HUES48 (cell line): ENCODE data around the gene PKD1.

Experiments
- H3K27ac ChIP-seq: one replicate; pipeline ENCODE4 v1.7.0; 2013; ENCODE audit warnings: low read depth, low read length, inconsistent platforms
- H3K27me3 ChIP-seq: 2 replicates; pipeline ENCODE4 v1.6.1; 2013; ENCODE audit warnings: mild to moderate bottlenecking, low read length; ENCODE audit not compliant: control insufficient read depth, insufficient read depth
- H3K36me3 ChIP-seq: 2 replicates; pipeline ENCODE4 v1.6.1; 2013; ENCODE audit warnings: low read length; ENCODE audit not compliant: control insufficient read depth, insufficient read depth
- H3K4me1 ChIP-seq: 2 replicates; pipeline ENCODE4 v1.6.1; 2013; ENCODE audit warnings: mild to moderate bottlenecking, low read length; ENCODE audit not compliant: control insufficient read depth, insufficient read depth
- H3K4me3 ChIP-seq: 2 replicates; pipeline ENCODE4 v1.5.1; 2013; ENCODE audit warnings: mild to moderate bottlenecking, low read depth, low read length
- H3K9ac ChIP-seq: 2 replicates; pipeline ENCODE4 v1.6.1; 2013; ENCODE audit warnings: mild to moderate bottlenecking, low read depth, low read length, moderate library complexity
- H3K9me3 ChIP-seq: 2 replicates; pipeline ENCODE4 v1.6.1; 2013; ENCODE audit warnings: low read length; ENCODE audit not compliant: control insufficient read depth, insufficient read depth

The PKD1 gene

GRCh38 chr16:2157480-2158261 is 22.0 kb upstream of the PKD1 start:
- peaks cover 35% of the 10 kb centered on the region for H3K36me3 ChIP-seq
- no peaks in the 10 kb centered on the region for H3K9me3 ChIP-seq
- no peak overlapping the region for H3K4me3 ChIP-seq
- H3K9ac ChIP-seq: no peak overlapping the region
- no peaks in the 10 kb centered on the region for H3K27me3 ChIP-seq
- peaks cover 16% of the 10 kb centered on the region; the same call in 1 of the 2 replicates for H3K4me1 ChIP-seq
- no peak overlapping the region for H3K27ac ChIP-seq

DNA sequence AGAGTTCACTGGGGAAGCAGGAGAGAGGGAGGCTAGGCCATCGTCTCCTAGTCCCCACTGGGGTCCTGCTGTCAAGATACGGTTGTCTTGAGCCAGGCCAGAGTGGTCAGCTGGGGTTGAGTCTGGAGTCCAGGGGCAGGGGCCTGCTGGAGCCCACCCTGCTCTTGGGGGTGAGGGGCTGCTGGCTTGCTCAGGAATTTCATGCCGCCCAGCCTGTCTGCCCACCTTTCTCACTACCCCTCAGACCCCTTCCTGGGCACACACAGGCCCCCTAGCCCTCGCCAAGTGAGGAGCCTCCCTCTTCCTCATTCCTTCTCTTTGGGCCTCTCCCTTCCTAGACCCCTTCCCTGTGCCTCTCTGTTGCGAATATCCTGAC is 21.1 kb upstream of the PKD1 start:
- H3K9ac ChIP-seq: no peak overlapping the region
- H3K9me3 ChIP-seq: no peaks in the 10 kb centered on the region
- peak overlapping the region; percentile 99 for H3K4me3 ChIP-seq
- H3K4me1 ChIP-seq: peaks cover 16% of the 10 kb centered on the region
- no peaks in the 10 kb centered on the region for H3K27me3 ChIP-seq
- no peak overlapping the region for H3K27ac ChIP-seq
- H3K36me3 ChIP-seq: peaks cover 41% of the 10 kb centered on the region

DNA sequence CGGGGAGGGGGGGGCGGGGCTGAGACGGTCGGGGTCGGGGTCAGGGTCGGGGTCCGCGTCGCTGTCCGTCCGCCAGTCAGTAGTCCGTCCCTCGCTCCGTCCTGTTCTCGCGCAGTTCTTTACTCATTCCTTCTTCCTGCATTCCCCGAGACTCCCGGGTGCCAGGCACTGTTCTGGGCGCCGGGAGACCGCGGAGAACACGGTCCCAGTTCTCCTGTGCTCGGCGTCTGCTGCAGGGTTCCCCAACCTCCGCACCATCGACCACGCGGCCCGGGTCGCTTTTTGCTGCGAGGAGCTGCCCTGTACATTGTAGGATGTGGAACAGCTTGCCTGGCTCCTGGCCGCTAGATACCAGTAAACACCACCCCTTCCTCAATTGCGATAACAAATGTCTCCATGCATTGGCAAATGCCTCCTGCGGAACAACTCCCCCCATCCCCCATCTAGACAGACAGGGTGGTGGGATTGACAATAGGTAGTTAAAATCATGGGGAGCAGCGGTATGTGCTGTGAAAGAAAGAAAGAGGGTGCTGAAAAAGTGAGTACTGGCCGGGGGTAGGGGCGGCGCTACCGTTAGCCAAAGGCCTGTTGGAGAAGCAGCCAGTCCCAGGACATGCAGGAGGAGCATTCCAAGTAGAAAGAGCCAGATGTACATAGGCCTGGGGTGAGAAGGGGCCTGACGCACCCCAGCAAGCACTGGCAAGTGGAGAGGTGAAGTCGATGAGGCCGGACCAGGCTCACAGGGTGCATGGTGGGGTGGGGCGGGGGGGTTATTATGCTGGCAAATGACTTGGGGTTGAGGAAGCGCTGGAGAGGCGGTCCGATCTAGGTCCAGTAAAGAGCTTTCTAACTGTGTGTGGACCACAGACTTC is 20.5 kb upstream of the PKD1 start:
- Histone ChIP-seq H3K27ac (peak overlapping the region; percentile 88), H3K9me3 (no peaks in the 10 kb centered on the region), H3K4me1 (peaks cover 22% of the 10 kb centered on the region), H3K4me3 (peak overlapping the region; percentile 99), H3K9ac (peak overlapping the region; percentile 88), H3K27me3 (no peaks in the 10 kb centered on the region), H3K36me3 (peaks cover 39% of the 10 kb centered on the region)

- Histone ChIP-seq H3K36me3 (peaks cover 39% of the 10 kb centered on the region), H3K9ac (peak within 1 kb of the TSS; percentile 99), H3K4me3 (peak within 1 kb of the TSS; percentile 99), H3K9me3 (no peaks in the 10 kb centered on the region), H3K27ac (peak within 1 kb of the TSS; percentile 97), H3K4me1 (peaks cover 27% of the 10 kb centered on the region), H3K27me3 (no peaks in the 10 kb centered on the region)
Observed at GRCh38 chr16:2155091-2155950, 19.6 kb upstream of the PKD1 start, which contains the start of gene TRAF7. Gene TRAF7, plus strand, starts transcription at chr16:2155782. Its CDS starts 8,139 bp downstream, at chr16:2163921.

GRCh38 chr16:2154533-2155090 is 18.9 kb upstream of the PKD1 start:
- peaks cover 39% of the 10 kb centered on the region for H3K36me3 ChIP-seq
- H3K9ac ChIP-seq: peak overlapping the region; percentile 99
- H3K4me1 ChIP-seq: peaks cover 30% of the 10 kb centered on the region
- no peaks in the 10 kb centered on the region for H3K9me3 ChIP-seq
- peak overlapping the region; percentile 97 for H3K27ac ChIP-seq
- no peaks in the 10 kb centered on the region for H3K27me3 ChIP-seq
- H3K4me3 ChIP-seq: peak overlapping the region; percentile 96

GRCh38 chr16:2152695-2153506 is 17.2 kb upstream of the PKD1 start:
- Histone ChIP-seq H3K9ac (peak overlapping the region; percentile 99), H3K27ac (peak overlapping the region; percentile 97), H3K27me3 (no peaks in the 10 kb centered on the region), H3K4me1 (peaks cover 32% of the 10 kb centered on the region), H3K4me3 (peak overlapping the region; percentile 96), H3K9me3 (no peaks in the 10 kb centered on the region), H3K36me3 (peaks cover 37% of the 10 kb centered on the region)

DNA sequence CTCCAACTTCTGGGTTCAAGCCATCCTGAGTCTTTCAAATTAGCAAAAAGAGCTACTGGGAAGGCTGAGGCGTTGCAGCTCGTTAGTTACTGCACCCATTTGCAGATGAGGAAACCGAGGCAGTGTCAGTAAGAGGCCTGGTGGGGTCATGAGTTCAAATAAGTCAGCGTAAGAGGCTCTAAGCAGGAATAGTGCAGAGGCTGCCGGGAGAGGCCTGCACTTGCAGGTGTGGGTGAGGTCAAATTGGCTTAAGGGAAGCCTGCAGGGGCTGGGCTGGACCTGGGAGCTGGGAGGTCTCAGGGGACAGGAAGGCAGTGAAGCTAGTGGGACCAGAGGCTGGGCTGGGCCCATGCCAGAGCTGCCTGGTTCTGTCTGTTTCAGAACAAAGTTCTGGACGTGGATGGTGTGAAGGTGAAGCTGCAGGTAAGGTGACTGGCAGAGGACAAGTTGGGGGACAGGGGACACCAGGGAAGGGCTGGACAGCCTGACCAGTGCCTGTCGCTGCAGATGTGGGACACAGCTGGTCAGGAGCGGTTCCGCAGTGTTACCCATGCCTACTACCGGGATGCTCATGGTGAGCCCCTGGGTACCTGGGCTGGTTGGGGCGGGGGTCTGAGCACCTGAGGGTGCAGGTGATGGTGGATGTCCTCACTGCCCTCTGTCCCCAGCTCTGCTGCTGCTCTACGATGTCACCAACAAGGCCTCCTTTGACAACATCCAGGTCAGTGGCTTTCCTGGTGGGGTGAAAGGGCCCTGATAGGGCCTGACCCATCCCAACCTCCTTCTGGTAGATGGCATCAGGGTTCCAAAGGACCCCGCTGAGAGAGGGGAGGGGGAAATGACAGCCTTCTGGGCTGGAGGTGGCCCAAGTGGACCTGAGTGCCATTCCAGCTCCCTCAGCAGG is 15.7 kb upstream of the PKD1 start:
- Histone ChIP-seq H3K4me1 (peaks cover 21% of the 10 kb centered on the region), H3K36me3 (peaks cover 33% of the 10 kb centered on the region), H3K27ac (peak overlapping the region; percentile 97), H3K9ac (peak overlapping the region; percentile 7; the same call in 1 of the 2 replicates), H3K27me3 (no peaks in the 10 kb centered on the region), H3K9me3 (no peaks in the 10 kb centered on the region), H3K4me3 (peak overlapping the region; percentile 22; the same call in 1 of the 2 replicates)

DNA sequence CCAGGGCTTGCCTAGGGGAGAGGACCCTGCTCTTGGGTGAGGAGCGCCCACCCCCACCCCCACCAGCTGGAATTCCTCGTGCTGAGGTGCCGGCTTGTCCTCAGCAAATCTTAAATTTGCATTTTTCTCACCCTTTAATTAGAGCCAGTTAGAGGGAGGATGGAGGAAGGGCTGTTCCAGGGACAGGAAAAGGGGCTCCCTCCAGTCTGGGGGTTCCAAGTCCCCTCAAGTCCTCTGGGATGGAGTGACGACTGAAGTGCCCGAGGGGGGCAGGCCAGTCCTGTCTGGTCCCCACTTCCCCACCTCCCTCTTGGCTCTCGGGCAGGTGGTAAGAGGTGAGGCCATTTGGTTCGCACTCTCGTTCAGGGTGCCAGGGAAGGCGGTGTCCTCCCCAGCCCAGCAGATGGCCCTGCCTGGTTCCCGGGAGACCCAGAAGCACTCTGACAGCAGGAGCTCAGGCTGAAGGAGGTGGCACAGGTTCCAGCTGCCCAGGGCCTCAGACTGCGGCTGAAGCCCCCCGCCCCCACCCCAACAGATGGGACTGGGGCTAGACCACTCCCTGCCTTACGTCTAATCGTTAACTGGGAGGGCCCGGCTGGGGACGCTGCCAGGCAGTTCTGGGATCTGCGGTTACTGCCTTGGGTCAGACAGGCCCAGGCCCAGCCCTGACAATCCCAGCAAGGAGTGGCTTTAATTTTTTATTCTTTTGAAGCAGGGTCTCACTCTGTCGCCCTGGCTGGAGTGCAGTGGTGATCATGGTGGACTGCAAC is 14.9 kb upstream of the PKD1 start:
- Histone ChIP-seq H3K27ac (peak overlapping the region; percentile 97), H3K9ac (no peak overlapping the region; the same call in 1 of the 2 replicates), H3K9me3 (no peaks in the 10 kb centered on the region), H3K27me3 (no peaks in the 10 kb centered on the region), H3K36me3 (peaks cover 33% of the 10 kb centered on the region), H3K4me3 (peak overlapping the region; percentile 68; the same call in 1 of the 2 replicates), H3K4me1 (peaks cover 21% of the 10 kb centered on the region)
